ENCODE measurements around the gene ZBTB5.

The ZBTB5 gene

GRCh38 chr9:37437010-37437409 is 28.2 kb downstream of the ZBTB5 start:
- TF ChIP-seq CTCF (IDR thresholded peaks at IDR 0.05; ENCODE audit: low read depth, low read length), result no peak
- H3K4me3 ChIP-seq (ENCODE audit: low read depth, low read length), result no peak overlapping the region

GRCh38 chr9:37436540-37436939 is 28.7 kb downstream of the ZBTB5 start:
- no peak for TF ChIP-seq CTCF (IDR thresholded peaks at IDR 0.05; ENCODE audit: low read depth, low read length)
- no peak overlapping the region for H3K4me3 ChIP-seq (ENCODE audit: low read depth, low read length)

- TF ChIP-seq CTCF (IDR thresholded peaks at IDR 0.05; ENCODE audit: low read depth, low read length), result no peak
- no peak overlapping the region for H3K4me3 ChIP-seq (ENCODE audit: low read depth, low read length)
Observed at GRCh38 chr9:37433867-37434371, 31.3 kb downstream of the ZBTB5 start.

GRCh38 chr9:37432020-37432419 is 33.2 kb downstream of the ZBTB5 start:
- no peak for TF ChIP-seq CTCF (IDR thresholded peaks at IDR 0.05; ENCODE audit: low read depth, low read length)
- H3K4me3 ChIP-seq (ENCODE audit: low read depth, low read length), result no peak overlapping the region

GRCh38 chr9:37430841-37431597 is 34.2 kb downstream of the ZBTB5 start:
- H3K4me3 ChIP-seq (ENCODE audit: low read depth, low read length), result no peak overlapping the region
- TF ChIP-seq CTCF (IDR thresholded peaks at IDR 0.05; ENCODE audit: low read depth, low read length), result no peak

- TF ChIP-seq CTCF (IDR thresholded peaks at IDR 0.05; ENCODE audit: low read depth, low read length), result no peak
- no peak overlapping the region for H3K4me3 ChIP-seq (ENCODE audit: low read depth, low read length)
Observed at GRCh38 chr9:37429441-37430285, 35.6 kb downstream of the ZBTB5 start.

GRCh38 chr9:37428345-37428744 is 36.9 kb downstream of the ZBTB5 start:
- TF ChIP-seq CTCF (IDR thresholded peaks at IDR 0.05; ENCODE audit: low read depth, low read length), result no peak
- H3K4me3 ChIP-seq (ENCODE audit: low read depth, low read length), result no peak overlapping the region

Data from WI38 (cell line).